K562 (cell line): ENCODE data around the gene FAM187B. TPM values are rescaled to one million over a fixed set of nuclear protein-coding genes. Genes with fewer than 3 reads are reported as not detected.

Source experiments
- CREM ChIP-seq: IDR thresholded peaks from 2 replicates; pipeline ENCODE4 v1.6.1; 2014; ENCODE audit warnings: antibody characterized with exemption, low read depth
- MAFK ChIP-seq: IDR thresholded peaks from 2 replicates; pipeline ENCODE4 v1.6.1; 2011; ENCODE audit warnings: low read length, improper control_type of control experiment
- MECOM ChIP-seq: fragments of 250-450 bp; sonication (Bioruptor Pico); IDR thresholded peaks from 2 replicates; pipeline ENCODE4 v1.8.0; 2022; ENCODE audit warnings: inconsistent platforms
- MEF2A ChIP-seq: IDR thresholded peaks from 2 replicates; pipeline ENCODE4 v1.6.1; 2011; ENCODE audit warnings: low read depth, mild to moderate bottlenecking, low read length, moderate library complexity; ENCODE audit not compliant: control insufficient read depth
- SAFB2 ChIP-seq: fragments of 200-400 bp; formaldehyde crosslinking; IDR thresholded peaks from 2 replicates; pipeline ENCODE4 v1.6.1; 2018; ENCODE audit warnings: borderline replicate concordance, low read length, low read depth, moderate library complexity; ENCODE audit not compliant: severe bottlenecking
- STAT5B ChIP-seq: fragments of 250-450 bp; sonication (Bioruptor Pico); IDR thresholded peaks from 2 replicates; pipeline ENCODE4 v1.8.0; 2021; ENCODE audit warnings: mild to moderate bottlenecking, inconsistent platforms
- TCF3 ChIP-seq: sonication (generic); formaldehyde crosslinking; IDR thresholded peaks from 2 replicates; pipeline ENCODE4 v1.4.0; 2020; ENCODE audit warnings: mild to moderate bottlenecking, missing genetic modification reagents
- ZNF407 ChIP-seq: fragments of 450-650 bp; IDR thresholded peaks from 2 replicates; pipeline ENCODE4 v1.6.1; 2016; ENCODE audit warnings: low read depth
- ZNF507 ChIP-seq: conservative IDR thresholded peaks from 2 replicates; pipeline ENCODE4 v1.6.1; 2017; ENCODE audit warnings: missing genetic modification characterization, missing compliant biosample characterization
- polyA plus RNA-seq, 8 experiments: library from polyadenylated mRNA; depleted of rRNA in 4 of 8; stranded (reverse) in 5 of 8; unstranded in 3 of 8; fragments of >200 nt; fragmentation: Nextera tagmentation in 2 of 8; fragmentation: Illumina TruSeq in 1 of 8; extraction: Ambion mirVana in 2 of 8; extraction: Trizol in 1 of 8; gene quantifications; 2 replicates each; pipeline versions ENCODE4 v1.2.1 to v1.2.3, GENCODE V29; 2011 to 2014; ENCODE audit warnings: inconsistent platforms in 1 of 8, missing spikeins in 1 of 8
- total RNA-seq, 7 experiments: library from RNA; depleted of rRNA in 6 of 7; stranded (reverse); fragments of >200 nt in 6 of 7; fragmentation: Illumina TruSeq in 2 of 7; extraction: Trizol in 2 of 7; gene quantifications; 2 replicates each; pipeline versions ENCODE4 v1.2.1 to v1.2.3, GENCODE V29; 2011 to 2021; ENCODE audit warnings: low replicate concordance in 1 of 7
- TF ChIP-seq, protein P1 (sequence below), 2 experiments: fragments of 450-650 bp in 1 of 2; sonication (generic) in 1 of 2; formaldehyde crosslinking in 1 of 2; IDR thresholded peaks; 2 replicates each; pipeline versions ENCODE4 v1.7.1 to v1.9.0; 2016 to 2022; ENCODE audit warnings: inconsistent platforms in 1 of 2, mild to moderate bottlenecking in 1 of 2, missing genetic modification reagents in 1 of 2

Gene FAM187B
- total and polyA plus RNA-seq, 9 of the 15 experiments (the other 6 are each of a cell fraction or from before 2014, with no cell fraction given), result 0.04 to 0.09 TPM; not detected in 7

DNA sequence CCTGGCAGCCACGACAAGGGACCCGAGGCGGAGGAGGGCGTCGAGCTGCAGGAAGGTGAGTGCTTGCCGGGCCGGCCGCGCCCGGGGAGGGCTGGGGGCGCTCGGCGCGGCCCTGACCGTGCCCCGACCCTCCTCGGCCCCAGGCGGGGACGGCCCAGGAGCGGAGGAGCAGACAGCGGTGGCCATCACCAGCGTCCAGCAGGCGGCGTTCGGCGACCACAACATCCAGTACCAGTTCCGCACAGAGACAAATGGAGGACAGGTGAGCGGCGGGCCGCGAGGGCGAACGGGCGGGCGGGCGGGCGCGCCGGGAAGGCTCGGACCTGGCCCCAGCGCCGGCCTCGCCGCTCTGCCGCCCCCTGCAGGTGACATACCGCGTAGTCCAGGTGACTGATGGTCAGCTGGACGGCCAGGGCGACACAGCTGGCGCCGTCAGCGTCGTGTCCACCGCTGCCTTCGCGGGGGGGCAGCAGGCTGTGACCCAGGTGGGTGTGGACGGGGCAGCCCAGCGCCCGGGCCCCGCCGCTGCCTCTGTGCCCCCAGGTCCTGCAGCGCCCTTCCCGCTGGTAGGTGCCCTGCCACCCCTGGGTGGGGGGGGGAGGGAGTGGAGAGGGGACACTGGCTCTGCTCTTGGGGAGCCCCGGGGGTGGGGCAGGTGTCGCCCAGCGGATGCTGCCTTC, 41.0 kb upstream of the FAM187B start (continued):
- TF ChIP-seq, protein P1, sequence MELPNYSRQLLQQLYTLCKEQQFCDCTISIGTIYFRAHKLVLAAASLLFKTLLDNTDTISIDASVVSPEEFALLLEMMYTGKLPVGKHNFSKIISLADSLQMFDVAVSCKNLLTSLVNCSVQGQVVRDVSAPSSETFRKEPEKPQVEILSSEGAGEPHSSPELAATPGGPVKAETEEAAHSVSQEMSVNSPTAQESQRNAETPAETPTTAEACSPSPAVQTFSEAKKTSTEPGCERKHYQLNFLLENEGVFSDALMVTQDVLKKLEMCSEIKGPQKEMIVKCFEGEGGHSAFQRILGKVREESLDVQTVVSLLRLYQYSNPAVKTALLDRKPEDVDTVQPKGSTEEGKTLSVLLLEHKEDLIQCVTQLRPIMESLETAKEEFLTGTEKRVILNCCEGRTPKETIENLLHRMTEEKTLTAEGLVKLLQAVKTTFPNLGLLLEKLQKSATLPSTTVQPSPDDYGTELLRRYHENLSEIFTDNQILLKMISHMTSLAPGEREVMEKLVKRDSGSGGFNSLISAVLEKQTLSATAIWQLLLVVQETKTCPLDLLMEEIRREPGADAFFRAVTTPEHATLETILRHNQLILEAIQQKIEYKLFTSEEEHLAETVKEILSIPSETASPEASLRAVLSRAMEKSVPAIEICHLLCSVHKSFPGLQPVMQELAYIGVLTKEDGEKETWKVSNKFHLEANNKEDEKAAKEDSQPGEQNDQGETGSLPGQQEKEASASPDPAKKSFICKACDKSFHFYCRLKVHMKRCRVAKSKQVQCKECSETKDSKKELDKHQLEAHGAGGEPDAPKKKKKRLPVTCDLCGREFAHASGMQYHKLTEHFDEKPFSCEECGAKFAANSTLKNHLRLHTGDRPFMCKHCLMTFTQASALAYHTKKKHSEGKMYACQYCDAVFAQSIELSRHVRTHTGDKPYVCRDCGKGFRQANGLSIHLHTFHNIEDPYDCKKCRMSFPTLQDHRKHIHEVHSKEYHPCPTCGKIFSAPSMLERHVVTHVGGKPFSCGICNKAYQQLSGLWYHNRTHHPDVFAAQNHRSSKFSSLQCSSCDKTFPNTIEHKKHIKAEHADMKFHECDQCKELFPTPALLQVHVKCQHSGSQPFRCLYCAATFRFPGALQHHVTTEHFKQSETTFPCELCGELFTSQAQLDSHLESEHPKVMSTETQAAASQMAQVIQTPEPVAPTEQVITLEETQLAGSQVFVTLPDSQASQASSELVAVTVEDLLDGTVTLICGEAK (IDR thresholded peaks at IDR 0.05), result no peak
- TF ChIP-seq, protein P1 (CRISPR knock-in tag; IDR thresholded peaks at IDR 0.05), result no peak
- TF ChIP-seq MEF2A, result no peak
- TF ChIP-seq CREM, result peak; percentile 88
- TF ChIP-seq ZNF507 (tag), result no peak
- TF ChIP-seq MECOM (CRISPR knock-in tag), result no peak
- no peak for TF ChIP-seq ZNF407
- no peak for TF ChIP-seq SAFB2
- TF ChIP-seq STAT5B (CRISPR knock-in tag), result no peak
- no peak; the same call in 1 of the 2 replicates for TF ChIP-seq TCF3 (CRISPR knock-in tag)
- TF ChIP-seq MAFK, result no peak
